GM23338 (cell line): Measurements from ENCODE around the gene CEBPZ. TPM values are rescaled to one million over a fixed set of nuclear protein-coding genes. Genes with fewer than 3 reads are reported as not detected.

Source experiments
- EZH2 ChIP-seq: fragments of 200-600 bp; sonication (generic); IDR thresholded peaks from one replicate; pipeline ENCODE4 v1.8.0; 2017; ENCODE audit warnings: antibody characterized with exemption, mild to moderate bottlenecking, low read depth; ENCODE audit not compliant: unreplicated experiment
- EZH2phosphoT487 ChIP-seq: fragments of 200-600 bp; sonication (generic); IDR thresholded peaks from one replicate; pipeline ENCODE4 v1.8.1; 2018; ENCODE audit warnings: antibody characterized with exemption; ENCODE audit not compliant: unreplicated experiment
- STAT1 ChIP-seq: IDR thresholded peaks from one replicate; pipeline ENCODE4 v1.6.1; 2016; ENCODE audit warnings: antibody characterized with exemption; ENCODE audit not compliant: unreplicated experiment
- polyA plus RNA-seq: library from polyadenylated mRNA; unstranded; fragments of >200 nt; fragmentation: Nextera tagmentation; extraction: Ambion mirVana; gene quantifications from 2 replicates; pipeline ENCODE4 v1.2.1, GENCODE V29; 2016
- total RNA-seq: library from RNA; depleted of rRNA; stranded (reverse); fragments of >200 nt; shearing (Covaris generic); gene quantifications from 2 replicates; pipeline ENCODE4 v1.2.3, GENCODE V29; 2014; rRNA removed
- TF ChIP-seq, protein P1 (sequence below): fragments of 250-450 bp; sonication (Bioruptor Pico); IDR thresholded peaks from 2 replicates; pipeline ENCODE4 v1.5.0; 2020; ENCODE audit warnings: mild to moderate bottlenecking, moderate library complexity
- TF ChIP-seq, protein P2 (sequence below): IDR thresholded peaks from 2 replicates; pipeline ENCODE4 v1.6.1; 2016; ENCODE audit warnings: antibody characterized with exemption

Gene CEBPZ
- total and polyA plus RNA-seq, 2 experiments from 2014 or later: 133 to 185 TPM

DNA sequence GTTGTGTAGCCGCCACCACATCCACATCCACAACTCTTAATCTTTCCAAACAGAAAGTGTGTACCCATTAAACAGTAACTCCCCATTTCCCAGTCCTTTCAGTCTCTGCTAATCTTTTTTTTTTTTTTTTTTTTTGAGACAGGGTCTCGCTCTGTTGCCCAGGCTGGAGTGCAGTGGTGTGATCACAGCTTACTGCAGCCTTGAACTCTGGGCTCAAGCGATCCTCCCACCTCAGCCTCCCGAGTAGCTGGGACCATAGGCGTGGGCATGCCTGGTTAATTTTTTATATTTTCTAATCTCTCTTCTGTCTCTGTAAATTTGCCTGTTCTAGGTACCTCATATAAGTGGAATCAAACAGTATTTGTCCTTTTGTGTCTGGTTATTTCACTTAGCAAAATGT, 78.2 kb downstream of the CEBPZ start (continued):
- TF ChIP-seq, protein P1, sequence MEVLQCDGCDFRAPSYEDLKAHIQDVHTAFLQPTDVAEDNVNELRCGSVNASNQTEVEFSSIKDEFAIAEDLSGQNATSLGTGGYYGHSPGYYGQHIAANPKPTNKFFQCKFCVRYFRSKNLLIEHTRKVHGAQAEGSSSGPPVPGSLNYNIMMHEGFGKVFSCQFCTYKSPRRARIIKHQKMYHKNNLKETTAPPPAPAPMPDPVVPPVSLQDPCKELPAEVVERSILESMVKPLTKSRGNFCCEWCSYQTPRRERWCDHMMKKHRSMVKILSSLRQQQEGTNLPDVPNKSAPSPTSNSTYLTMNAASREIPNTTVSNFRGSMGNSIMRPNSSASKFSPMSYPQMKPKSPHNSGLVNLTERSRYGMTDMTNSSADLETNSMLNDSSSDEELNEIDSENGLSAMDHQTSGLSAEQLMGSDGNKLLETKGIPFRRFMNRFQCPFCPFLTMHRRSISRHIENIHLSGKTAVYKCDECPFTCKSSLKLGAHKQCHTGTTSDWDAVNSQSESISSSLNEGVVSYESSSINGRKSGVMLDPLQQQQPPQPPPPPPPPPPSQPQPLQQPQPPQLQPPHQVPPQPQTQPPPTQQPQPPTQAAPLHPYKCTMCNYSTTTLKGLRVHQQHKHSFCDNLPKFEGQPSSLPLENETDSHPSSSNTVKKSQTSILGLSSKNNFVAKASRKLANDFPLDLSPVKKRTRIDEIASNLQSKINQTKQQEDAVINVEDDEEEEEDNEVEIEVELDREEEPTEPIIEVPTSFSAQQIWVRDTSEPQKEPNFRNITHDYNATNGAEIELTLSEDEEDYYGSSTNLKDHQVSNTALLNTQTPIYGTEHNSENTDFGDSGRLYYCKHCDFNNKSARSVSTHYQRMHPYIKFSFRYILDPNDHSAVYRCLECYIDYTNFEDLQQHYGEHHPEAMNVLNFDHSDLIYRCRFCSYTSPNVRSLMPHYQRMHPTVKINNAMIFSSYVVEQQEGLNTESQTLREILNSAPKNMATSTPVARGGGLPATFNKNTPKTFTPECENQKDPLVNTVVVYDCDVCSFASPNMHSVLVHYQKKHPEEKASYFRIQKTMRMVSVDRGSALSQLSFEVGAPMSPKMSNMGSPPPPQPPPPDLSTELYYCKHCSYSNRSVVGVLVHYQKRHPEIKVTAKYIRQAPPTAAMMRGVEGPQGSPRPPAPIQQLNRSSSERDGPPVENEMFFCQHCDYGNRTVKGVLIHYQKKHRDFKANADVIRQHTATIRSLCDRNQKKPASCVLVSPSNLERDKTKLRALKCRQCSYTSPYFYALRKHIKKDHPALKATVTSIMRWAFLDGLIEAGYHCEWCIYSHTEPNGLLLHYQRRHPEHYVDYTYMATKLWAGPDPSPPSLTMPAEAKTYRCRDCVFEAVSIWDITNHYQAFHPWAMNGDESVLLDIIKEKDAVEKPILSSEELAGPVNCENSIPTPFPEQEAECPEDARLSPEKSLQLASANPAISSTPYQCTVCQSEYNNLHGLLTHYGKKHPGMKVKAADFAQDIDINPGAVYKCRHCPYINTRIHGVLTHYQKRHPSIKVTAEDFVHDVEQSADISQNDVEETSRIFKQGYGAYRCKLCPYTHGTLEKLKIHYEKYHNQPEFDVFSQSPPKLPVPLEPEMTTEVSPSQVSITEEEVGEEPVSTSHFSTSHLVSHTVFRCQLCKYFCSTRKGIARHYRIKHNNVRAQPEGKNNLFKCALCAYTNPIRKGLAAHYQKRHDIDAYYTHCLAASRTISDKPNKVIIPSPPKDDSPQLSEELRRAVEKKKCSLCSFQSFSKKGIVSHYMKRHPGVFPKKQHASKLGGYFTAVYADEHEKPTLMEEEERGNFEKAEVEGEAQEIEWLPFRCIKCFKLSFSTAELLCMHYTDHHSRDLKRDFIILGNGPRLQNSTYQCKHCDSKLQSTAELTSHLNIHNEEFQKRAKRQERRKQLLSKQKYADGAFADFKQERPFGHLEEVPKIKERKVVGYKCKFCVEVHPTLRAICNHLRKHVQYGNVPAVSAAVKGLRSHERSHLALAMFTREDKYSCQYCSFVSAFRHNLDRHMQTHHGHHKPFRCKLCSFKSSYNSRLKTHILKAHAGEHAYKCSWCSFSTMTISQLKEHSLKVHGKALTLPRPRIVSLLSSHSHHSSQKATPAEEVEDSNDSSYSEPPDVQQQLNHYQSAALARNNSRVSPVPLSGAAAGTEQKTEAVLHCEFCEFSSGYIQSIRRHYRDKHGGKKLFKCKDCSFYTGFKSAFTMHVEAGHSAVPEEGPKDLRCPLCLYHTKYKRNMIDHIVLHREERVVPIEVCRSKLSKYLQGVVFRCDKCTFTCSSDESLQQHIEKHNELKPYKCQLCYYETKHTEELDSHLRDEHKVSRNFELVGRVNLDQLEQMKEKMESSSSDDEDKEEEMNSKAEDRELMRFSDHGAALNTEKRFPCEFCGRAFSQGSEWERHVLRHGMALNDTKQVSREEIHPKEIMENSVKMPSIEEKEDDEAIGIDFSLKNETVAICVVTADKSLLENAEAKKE (CRISPR knock-in tag): no peak
- TF ChIP-seq EZH2 (no peak), STAT1 (no peak), EZH2phosphoT487 (no peak)
- TF ChIP-seq, protein P2, sequence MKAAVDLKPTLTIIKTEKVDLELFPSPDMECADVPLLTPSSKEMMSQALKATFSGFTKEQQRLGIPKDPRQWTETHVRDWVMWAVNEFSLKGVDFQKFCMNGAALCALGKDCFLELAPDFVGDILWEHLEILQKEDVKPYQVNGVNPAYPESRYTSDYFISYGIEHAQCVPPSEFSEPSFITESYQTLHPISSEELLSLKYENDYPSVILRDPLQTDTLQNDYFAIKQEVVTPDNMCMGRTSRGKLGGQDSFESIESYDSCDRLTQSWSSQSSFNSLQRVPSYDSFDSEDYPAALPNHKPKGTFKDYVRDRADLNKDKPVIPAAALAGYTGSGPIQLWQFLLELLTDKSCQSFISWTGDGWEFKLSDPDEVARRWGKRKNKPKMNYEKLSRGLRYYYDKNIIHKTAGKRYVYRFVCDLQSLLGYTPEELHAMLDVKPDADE: no peak

Other genes with a start within 250 kb of the CEBPZ start
- 13.7 and 18.8 TPM in 2 replicates for gene HEATR5B, start 147.2 kb downstream of the CEBPZ start, total RNA-seq
- 2.7 and 4.0 TPM in 2 replicates for gene HEATR5B, start 147.2 kb downstream of the CEBPZ start, polyA plus RNA-seq
- 2.8 and 3.5 TPM in 2 replicates for gene GPATCH11, start 147.1 kb downstream of the CEBPZ start, total RNA-seq
- gene GPATCH11, start 147.1 kb downstream of the CEBPZ start, polyA plus RNA-seq: 4.3 and 8.0 TPM in 2 replicates
- gene EIF2AK2, start 74.6 kb downstream of the CEBPZ start, total RNA-seq: 35.5 and 37.6 TPM in 2 replicates
- gene EIF2AK2, start 74.6 kb downstream of the CEBPZ start, polyA plus RNA-seq: 23.9 and 33.8 TPM in 2 replicates
- gene SULT6B1, start 42.9 kb downstream of the CEBPZ start, total RNA-seq: not detected in 2 replicates
- not detected in 2 replicates for gene SULT6B1, start 42.9 kb downstream of the CEBPZ start, polyA plus RNA-seq
- gene CEBPZOS, start 35.1 kb downstream of the CEBPZ start, total RNA-seq: 78.4 and 83.6 TPM in 2 replicates
- gene CEBPZOS, start 35.1 kb downstream of the CEBPZ start, polyA plus RNA-seq: 176 and 191 TPM in 2 replicates
- gene NDUFAF7, start 62 bp upstream of the CEBPZ start, total RNA-seq: 47.4 and 52.8 TPM in 2 replicates
- 44.3 and 58.2 TPM in 2 replicates for gene NDUFAF7, start 62 bp upstream of the CEBPZ start, polyA plus RNA-seq
- 50.9 and 77.0 TPM in 2 replicates for gene PRKD3, start 93.2 kb upstream of the CEBPZ start, total RNA-seq
- gene PRKD3, start 93.2 kb upstream of the CEBPZ start, polyA plus RNA-seq: 58.9 and 59.7 TPM in 2 replicates
- gene QPCT, start 113.0 kb upstream of the CEBPZ start, total RNA-seq: 13.2 and 16.5 TPM in 2 replicates
- gene QPCT, start 113.0 kb upstream of the CEBPZ start, polyA plus RNA-seq: 12.1 and 13.2 TPM in 2 replicates